ENCODE measurements around the gene BRAF.
A peak's percentile ranks its signal among the peaks of the same experiment; 100 is the strongest.
"Not testable (repeated sequence)": the region's sequence is repeated elsewhere in the genome, so short reads cannot be mapped to it uniquely, and the experiment has no call there.

BRAF gene

DNA sequence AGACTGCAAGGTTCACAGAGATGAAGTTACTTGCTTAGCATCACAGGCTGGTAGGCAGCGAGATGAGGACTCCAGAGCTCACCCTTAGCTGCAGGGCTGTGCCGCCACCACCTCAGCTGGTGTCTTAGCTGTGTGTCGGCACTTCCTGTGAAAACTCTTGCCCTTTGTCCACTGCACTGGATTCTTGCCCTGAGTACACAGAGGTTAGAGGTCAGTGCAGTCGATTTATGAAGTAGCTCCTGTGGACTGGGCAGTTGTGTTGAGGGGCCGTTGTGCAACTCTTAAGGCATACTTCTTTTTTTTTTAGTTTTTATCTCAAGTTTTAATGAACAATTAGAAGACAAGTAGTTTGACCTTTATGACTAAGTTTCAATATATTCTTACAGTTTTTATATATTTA lies 217.6 kb downstream of the BRAF start:
- DNase-seq (ENCODE audit: low spot score), result no peak

DNA sequence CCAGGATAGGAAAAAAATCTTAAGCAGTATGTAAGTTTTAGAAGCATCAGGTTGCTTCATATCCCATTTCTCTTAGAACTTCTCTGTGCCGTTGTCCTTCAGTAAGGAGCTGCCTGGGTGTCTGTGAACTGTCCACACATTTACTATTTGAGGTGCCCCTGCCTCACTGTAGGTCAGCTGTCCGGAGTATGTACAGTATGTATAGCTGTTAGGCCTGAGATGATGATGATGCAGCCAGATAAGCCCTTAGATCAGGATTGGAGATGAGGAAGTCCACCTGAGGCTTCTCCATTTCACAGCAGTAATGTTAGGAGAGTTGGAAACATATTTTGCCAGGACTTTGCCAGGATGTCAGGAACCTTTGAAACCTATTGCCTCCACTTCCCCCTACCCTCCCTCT lies 220.5 kb downstream of the BRAF start:
- no peak for DNase-seq (ENCODE audit: low spot score)

DNA sequence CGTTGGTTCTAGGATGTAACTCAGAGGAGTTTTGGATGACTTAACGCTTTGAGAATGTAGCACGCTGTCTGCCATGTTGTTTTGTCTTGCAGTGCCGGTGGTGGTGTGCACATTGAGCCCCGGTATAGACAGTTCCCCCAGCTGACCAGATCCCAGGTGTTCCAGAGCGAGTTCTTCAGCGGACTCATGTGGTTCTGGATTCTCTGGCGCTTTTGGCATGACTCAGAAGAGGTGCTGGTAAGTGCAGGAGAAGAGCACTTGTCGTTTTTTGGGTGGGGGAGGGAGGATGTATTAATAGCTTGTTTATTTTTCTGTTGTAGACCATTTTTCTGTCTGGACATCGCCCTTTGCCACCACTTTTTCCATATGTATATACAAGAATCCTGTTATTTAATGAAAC lies 222.0 kb downstream of the BRAF start:
- no peak for DNase-seq (ENCODE audit: low spot score)

DNA sequence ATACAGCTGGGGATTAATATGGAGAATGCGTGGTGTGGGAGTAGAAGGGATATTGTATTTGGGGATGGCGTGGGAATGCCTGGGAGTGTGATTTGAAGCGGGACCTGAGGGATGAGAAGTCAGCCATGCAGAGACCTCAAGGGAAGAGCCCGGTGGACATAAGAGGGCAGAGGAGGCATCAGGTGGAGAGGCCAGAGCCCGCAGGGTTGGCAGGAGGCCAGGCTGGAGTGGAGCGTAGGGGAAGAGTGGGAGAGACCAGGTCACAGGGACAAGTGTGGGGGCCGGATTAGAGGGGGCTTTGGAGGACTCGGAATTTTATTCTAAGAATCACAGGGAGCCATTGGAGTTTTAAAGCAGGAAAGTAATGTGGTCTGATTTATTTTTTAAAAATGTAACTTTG lies 226.3 kb downstream of the BRAF start:
- no peak for DNase-seq (ENCODE audit: low spot score)

DNA sequence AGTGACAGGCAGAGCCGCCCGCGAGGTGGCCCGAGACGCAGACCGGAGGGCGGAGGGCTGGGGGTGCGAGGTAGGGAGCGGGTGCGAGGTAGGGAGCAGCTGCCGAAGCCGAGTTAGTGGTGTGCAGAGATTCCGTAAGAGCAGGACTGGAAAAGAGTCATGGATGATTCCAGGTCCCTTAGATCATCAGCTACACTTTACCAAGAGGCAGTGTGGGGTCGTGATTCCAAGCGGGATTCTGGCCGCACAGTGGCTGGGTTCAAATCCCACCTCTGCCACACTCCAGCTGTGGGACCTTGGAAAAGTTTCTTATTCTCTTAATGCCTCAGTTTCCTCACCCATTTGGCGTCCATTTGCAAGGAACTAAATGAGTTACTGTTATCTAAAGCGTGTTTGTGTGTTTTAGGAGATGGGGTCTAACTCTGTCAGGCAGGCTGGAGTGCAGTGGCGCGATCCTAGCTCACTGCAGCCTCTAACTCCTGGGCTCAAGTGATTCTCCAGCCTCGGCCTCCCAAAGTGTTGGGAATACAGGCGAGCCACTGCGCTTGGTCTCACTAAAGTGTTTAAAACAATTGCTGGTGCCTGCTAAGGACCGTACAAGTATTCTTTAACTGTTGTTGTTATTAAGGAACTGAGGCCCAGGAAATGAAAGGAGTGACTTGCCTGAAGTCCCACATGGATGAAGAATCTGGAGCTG lies 227.1 kb downstream of the BRAF start:
- no peak for DNase-seq (ENCODE audit: low spot score)

DNA sequence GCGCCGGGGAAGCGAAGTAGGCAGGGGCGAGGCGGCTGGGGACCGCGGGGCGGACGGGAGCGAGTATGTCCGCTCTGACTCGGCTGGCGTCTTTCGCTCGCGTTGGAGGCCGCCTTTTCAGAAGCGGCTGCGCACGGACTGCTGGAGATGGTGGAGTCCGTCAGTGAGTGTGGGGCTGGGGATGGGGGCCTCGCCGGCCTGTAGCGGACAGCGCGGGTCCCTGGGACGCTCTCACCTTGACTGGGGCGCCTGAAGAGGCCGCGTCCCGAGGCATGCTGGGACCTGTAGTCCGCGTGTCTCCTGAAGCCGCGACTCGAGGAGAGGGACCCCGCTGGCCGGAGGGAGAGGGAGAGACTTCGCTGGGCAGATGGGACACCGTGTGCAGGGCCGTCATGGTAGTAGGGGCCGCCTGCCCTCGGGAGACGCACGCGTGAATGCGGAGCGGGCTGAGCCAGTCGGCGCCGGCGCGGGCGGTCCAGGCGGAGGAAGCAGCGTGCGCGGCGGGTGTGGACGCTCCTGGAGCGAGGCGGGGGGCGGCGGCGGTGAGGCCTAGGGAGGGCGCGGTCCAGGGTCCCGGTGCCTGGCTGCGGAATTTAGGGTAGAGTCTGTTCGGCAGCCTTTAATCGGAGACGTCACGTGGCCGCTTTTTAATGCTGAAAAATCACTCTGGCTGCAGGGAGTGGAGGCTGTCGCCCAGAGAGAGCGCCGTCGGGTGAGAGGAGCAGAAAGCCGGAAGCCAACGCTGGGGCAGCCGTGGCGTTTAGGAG lies 227.9 kb downstream of the BRAF start, which contains the start of gene NDUFB2:
Gene NDUFB2, plus strand, starts transcription at position 29 of the 767 bp plus-strand sequence. Its CDS starts 37 bp downstream, at position 66.
- DNase-seq (ENCODE audit: low spot score), result peak; percentile 85

DNA sequence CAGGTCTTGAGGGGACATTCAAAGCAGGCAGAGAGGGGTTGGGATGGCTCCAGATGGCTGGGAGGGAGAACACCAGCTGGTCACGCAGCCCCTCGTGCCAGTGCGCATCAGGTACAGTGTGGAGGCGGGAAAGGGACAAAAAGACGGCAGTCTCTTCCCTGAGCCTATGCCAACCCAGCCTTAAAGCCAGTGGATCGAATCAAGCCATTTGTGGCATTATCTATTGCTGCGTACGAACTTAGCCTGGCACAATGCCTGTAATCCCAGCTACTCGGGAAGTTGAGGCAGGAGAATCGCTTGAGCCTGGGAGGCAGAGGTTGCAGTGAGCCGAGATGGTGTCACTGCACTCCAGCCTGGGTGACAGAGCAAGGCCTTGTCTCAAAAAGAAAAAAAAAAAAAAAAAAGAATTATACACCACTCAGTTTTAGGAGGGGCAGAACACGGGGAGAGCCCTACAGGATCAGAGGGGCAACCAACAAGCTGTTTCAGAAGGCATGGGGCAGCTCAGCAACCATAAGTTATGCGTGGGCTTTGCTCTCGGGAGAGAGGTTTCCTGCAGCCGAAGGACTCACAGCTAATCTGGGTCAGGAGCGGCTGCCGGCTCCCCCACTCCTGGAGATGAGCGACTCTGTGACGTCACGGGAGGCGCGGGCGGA lies 228.6 kb downstream of the BRAF start:
- DNase-seq (ENCODE audit: low spot score), result peak; percentile 87

DNA sequence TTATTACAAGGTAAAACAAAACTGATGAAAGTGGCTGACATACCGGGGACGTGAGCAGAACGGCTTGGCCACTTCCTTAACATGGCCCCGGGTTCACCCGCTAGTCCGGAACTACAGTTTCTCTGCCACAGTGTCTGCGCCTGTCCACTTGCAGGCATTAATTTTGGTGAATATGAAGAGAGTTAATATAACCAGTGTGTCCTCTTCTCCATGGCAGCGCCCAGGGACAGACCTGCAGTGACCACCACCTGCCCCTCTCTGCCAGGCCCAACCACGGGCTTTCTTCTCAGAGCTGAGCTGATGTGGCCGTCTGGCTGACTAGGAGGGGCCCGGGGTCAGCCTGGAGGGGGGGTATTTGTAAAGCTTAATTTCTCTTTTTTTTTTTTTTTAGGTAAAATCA lies 229.3 kb downstream of the BRAF start:
- DNase-seq (ENCODE audit: low spot score), result no peak

DNA sequence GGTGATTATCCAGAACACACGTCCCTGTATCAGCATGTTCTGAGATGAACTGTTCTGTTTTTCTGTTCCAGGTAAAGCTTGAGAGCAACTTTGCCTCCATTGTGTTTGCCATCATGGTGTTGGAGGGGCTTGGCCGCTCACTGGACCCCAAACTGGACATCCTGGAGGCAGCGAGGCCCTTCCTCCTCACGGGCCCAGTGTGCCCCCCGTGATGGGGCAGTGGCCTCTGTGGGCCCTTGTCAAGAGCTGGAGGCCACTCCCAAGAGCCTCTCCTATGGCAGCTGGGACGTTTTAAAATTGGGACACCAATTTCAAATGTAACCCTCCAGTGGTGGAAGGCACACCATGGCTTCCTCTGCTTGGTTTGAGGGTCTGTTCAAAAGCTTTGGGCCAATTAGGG lies 230.1 kb downstream of the BRAF start:
- DNase-seq (ENCODE audit: low spot score), result no peak

DNA sequence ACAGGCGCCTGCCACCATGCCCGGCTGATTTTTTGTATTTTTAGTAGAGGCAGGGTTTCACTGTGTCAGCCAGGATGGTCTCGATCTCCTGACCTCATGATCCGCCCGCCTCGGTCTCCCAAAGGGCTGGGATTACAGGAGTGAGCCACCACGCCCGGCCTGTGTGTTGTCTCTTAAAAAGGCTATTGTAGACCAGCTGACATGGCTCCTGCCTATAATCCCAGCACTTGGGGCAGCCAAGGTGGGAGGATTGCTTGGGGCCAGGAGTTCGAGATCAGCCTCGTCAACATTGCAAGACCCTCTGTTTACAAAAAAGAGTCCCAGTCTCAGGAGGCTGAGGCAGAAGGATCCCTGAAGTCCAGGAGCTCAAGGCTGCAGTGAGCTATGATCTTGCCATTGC lies 230.9 kb downstream of the BRAF start:
- not testable (repeated sequence) for DNase-seq (ENCODE audit: low spot score)

DNA sequence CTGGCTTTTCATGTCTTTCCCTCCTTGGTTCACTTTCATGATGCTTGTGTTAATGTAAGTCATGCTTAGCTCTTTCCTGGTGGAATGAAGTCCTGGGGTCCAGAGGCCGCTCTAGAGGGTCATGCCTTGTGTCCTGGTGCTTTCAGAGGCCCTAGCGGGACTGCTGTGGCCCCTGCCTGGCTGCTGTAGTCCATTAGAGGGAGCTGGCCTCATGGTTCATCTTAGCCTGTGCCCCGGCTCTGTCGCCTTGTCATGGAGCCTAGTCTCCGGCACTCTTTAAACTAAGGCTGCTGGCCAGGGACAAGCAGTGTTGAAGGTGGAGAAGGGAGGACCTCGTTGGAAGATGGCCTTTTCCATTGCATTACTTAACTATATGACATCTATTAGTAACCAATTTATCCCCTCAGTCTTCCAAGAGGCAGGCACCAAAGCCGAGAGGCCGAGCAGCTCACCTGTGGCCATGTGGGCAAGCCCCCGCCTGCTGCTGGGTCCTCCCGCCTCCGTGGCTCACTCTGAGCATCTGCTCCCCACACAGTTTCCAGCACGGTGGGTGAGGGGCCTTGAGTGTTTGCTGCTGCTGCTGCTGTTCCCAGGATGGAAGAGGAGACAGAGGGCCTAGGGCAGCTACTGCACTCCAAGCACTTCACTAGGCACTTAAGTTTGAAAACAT lies 233.2 kb downstream of the BRAF start:
- no peak for DNase-seq (ENCODE audit: low spot score)

DNA sequence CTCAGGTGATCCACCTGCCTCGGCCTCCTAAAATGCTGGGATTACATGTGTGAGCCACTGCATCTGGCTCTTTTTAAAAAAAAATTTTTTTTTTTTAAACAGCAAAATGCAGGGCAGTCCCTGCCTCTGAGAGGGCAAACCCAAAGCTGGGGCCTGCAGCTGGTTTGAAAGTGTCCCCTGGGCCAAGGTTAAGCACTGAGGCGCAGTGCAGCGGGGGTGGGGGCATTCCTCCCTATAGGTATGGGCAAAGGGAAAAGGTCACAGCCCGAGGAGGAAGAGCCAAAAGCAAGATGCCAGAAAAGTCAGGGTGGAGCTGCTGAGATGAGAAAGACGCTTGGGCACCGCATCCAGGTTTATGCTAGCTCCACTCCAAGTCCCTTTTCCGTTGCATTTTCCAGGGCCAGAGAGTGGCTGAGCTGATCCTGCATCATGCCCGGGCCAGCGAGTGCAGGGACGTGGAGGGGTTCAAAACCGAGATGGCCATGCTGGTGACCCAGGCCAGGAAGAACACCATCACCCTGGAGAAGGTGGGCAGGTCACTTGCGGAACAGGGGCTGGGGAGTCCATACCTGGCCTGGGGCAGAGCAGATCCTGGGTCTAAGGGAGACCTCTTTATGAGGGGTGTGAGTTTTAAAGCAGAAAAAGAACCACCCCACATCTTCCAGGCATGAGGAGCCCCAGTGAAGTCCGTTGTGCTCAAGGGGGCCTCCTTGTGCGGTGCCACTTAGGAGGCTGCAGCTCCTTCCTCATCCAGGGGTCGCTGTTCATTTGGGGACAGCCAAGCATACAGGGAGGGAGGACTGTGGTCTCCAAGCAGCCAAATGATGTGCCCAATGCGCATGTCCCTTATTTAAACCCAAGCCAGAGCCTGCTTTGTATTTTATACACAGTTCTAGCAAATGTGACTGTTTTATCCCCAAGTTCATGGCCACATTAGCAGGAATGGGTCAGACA lies 235.3 kb downstream of the BRAF start:
- DNase-seq (ENCODE audit: low spot score), result no peak

DNA sequence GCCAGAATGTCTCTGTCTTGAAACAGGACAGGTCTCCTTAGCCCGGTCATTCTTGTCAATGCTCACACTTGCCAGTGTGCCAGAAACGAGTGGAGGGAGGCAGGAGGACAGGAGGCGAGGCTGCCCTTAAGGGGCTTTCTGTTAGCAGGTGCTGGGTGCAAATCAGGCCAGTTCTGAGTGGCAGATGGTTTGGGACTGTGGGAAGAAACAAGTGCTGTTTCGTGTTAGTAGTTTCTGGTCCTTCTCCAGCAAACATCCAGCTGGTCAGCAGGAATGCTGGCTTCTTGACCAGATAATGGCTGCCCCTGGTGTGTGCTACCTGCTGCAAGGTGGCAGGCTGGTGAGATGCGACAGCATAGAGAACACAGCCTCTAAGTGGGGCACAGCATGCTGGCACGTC lies 236.4 kb downstream of the BRAF start:
- DNase-seq (ENCODE audit: low spot score), result no peak

DNA sequence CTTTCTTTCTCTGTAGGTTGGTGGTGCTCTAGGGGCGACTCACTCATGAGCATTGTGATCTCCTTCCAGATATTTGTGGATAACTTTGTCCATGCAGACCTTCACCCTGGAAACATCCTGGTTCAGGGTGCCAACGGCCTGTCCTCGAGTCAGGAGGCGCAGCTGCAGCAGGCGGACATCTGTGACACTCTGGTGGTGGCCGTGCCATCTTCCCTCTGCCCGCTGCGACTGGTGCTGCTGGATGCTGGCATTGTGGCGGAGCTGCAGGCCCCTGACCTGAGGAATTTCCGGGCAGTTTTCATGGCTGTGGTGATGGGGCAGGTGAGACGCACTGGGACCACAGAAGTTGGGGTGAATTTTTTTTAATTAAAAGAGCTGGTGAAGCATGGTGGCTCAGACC lies 237.8 kb downstream of the BRAF start:
- no peak for DNase-seq (ENCODE audit: low spot score)

DNA sequence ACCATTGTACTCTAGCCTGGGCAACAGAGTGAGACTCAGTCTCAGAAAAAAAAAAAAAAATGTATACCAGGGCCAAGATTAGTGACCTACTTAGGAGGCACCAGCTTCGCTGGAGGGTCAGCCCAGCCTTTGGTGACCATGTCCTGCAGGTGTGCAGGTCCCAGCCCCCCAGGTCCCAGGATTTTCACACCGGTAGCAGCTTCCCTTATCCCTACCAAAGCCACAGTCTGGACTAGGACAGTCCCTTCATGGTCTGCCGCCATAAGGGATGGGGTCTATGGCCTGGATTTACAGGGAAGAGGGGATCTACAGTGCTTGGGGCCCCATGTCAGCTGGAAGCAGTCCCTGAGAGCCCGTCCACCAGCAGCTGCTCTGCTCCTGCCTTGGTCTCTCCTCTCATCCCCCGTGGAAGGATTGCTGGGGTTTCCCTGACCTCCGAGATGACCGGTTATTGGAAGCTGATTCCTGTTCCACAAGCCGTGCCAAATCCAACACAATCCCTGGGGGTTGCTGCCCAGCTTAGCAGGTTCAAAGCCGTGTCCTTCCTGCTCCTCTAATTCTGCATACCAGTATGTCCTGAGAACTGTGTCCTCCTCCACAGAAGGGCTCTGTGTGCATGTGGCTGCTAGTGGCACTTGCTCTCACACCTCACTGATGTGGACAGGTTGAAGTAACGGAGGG lies 239.2 kb downstream of the BRAF start:
- DNase-seq (ENCODE audit: low spot score), result no peak

DNA sequence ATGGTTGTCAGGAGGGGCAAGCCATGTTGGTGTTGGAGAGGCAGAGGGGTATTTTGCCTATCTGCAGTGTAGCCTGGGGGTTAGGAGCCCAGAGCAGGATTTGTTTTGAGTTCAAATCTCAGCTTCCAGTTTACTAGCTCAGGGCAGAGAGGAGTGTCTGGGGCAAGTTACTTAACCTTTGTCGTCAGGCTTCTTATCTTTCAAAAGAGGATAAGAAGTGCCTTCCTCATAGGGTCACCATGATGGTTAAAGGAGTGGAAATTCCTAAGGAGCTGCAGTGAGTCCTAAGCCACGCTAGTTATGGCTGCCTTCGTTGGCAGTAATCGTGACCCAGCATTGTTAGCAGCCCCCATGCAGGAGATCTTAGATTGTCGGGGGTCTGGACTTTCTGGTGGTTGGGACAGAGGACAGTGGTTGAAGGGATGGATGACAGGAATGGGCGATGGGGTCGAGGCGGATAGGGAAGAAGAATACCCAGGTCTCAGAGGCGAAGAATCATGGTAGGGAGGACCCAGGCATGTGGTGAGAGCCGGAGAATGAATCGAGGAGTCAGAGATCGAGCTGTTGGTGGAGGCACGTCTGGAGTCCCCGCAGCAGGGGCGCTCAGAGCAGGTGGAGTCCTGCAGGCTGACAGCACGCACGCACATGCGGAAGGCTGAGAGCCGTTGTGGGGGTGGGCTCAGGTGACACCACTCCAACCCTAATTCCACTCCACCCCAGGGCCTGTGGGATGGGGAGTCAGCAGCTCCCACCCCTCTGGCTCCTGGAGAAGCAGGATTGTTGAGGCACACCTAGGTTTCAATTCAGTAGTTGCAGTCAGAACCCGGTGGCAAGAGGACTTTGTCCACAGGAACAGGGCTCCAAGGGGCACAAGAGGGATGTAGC lies 240.4 kb downstream of the BRAF start:
- DNase-seq (ENCODE audit: low spot score), result no peak

DNA sequence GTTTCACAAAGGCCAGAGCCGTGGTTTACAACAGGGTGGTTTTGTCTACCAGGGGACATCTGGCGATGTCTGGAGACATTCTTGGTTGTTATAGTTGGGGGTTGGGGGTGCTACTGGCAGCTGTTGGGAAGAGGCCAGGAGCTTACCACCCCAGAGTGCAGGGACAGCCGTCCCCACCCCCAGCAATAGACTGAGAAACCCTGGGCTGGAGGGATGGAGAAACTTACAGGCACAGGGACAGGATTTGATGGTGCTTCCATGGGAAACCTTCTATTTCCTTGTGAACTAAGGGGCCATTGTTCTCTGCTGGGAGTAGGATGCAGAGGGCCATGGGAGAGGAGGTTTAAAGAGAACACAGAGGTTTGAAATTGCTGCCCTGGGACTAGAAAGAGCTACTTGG lies 241.1 kb downstream of the BRAF start:
- no peak for DNase-seq (ENCODE audit: low spot score)

DNA sequence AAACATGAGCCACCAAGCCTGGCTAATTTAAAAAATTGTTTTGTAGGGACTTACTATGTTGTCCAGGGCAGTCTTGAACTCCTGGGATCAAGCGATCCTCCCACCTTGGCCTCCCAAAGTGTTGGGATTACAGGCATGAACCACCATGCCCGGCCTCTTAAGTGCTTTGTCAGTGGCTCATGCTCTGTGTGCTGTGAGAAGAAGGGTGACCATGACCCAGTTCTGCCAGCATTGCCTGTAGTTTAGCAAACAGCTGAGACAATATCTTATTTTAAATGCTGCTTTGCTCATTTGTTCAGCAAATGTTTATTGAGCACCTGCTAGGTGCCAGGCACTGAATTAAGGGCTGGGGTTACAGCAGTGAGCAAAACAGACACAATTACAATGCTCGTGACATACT lies 243.0 kb downstream of the BRAF start:
- DNase-seq (ENCODE audit: low spot score), result no peak

DNA sequence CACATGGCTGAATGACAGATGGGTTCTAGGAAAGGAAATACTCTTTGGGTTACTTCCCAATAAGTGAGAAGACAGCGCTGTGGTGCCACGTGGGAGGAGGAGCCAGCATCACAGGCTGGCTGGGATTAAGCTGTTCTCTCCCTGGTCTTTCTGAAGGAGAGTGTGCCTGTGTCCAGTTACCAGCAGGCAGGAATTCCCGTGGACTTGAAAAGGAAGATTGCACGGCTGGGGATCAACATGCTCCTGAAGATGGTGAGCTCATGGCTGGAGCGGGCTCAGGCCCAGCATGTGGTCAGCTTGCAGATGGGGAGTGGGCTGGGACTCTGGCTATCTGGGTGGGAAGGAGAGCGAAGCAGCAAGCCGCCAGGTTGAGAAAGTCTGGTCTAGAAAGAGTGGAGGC lies 243.8 kb downstream of the BRAF start:
- DNase-seq (ENCODE audit: low spot score), result no peak

DNA sequence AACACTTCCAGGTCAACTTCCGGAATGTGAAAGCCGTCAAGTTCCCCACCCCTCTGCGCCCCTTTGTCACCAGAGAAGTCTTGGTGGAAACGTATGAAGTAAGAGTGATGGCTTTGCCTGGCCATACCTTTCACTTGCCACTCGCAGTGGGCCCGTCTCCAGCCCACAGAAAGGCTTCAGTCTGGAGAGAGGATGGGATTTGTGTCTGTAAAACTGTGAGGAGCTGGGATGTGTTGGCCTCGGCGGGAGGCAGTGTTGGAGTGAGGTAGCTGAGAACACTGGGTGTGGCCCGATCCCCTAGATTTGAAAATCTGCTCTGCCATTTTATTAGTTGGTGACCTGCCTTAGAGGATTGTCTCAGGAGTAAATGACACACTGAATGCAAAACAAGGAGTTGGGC lies 245.5 kb downstream of the BRAF start:
- DNase-seq (ENCODE audit: low spot score), result no peak

All from SW480 (cell line).